OCI-LY3 (cell line): ENCODE results near the gene FBXO21.
A peak's percentile ranks its signal among the peaks of the same experiment; 100 is the strongest.

Experiments used
- H2AFZ ChIP-seq: fragments of 200-600, 300-600 bp; shearing (Covaris generic); 2 replicates; pipeline ENCODE4 v1.6.0; 2014; ENCODE audit warnings: antibody characterized with exemption, low read depth, low read length
- H3K27ac ChIP-seq: fragments of 200-600, 300-600 bp; sonication (generic); 2 replicates; pipeline ENCODE4 v1.5.1; 2014; ENCODE audit warnings: mild to moderate bottlenecking, low read length, moderate library complexity, mixed read lengths
- H3K27me3 ChIP-seq: fragments of 200-600, 300-600 bp; sonication (generic); 2 replicates; pipeline ENCODE4 v1.6.1; 2014; ENCODE audit warnings: low read depth, low read length, mixed read lengths
- H3K36me3 ChIP-seq: fragments of 200-600, 300-600 bp; sonication (generic); replicated peaks from 2 replicates; pipeline ENCODE3; 2014; ENCODE audit warnings: low read depth, low read length, mixed read lengths
- H3K4me1 ChIP-seq: fragments of 300-600, 200-600 bp; sonication (generic); 2 replicates; pipeline ENCODE4 v1.6.1; 2014; ENCODE audit warnings: low read length, mixed read lengths
- H3K4me2 ChIP-seq: fragments of 200-600, 300-600 bp; sonication (generic); 2 replicates; pipeline ENCODE4 v1.6.1; 2014; ENCODE audit warnings: low read length, mixed read lengths
- H3K4me3 ChIP-seq: fragments of 300-600, 200-600 bp; sonication (generic); 2 replicates; pipeline ENCODE4 v1.5.1; 2014; ENCODE audit warnings: antibody characterized with exemption, mild to moderate bottlenecking, low read length, moderate library complexity
- H3K79me2 ChIP-seq: fragments of 300-600, 200-600 bp; shearing (Covaris generic); 2 replicates; pipeline ENCODE4 v1.6.1; 2014; ENCODE audit warnings: mild to moderate bottlenecking, low read length, mixed read lengths
- H3K9ac ChIP-seq: fragments of 300-600, 200-600 bp; shearing (Covaris generic); 2 replicates; pipeline ENCODE4 v1.6.0; 2014; ENCODE audit warnings: mild to moderate bottlenecking, low read length, moderate library complexity
- H3K9me3 ChIP-seq: fragments of 200-600, 300-600 bp; shearing (Covaris generic); 2 replicates; pipeline ENCODE4 v1.6.1; 2014; ENCODE audit warnings: low read length, mixed read lengths; ENCODE audit not compliant: insufficient read depth
- H4K20me1 ChIP-seq: fragments of 200-600, 300-600 bp; sonication (generic); 2 replicates; pipeline ENCODE4 v1.6.1; 2016; ENCODE audit warnings: low read length, mixed read lengths; ENCODE audit not compliant: insufficient read depth
- CTCF ChIP-seq: fragments of 200-600, 300-600 bp; sonication (generic); IDR thresholded peaks from 2 replicates; pipeline ENCODE4 v1.5.1; 2014; ENCODE audit warnings: antibody characterized with exemption, low read length, low read depth
- EZH2phosphoT487 ChIP-seq: fragments of 200-600 bp; shearing (Covaris generic); IDR thresholded peaks from 2 replicates; pipeline ENCODE4 v1.6.1; 2018; ENCODE audit warnings: antibody characterized with exemption, mixed run types, low read depth

The FBXO21 gene

GRCh38 chr12:117102800-117103181 is 87.5 kb downstream of the FBXO21 start:
- peaks cover 5% of the 10 kb centered on the region for H3K36me3 ChIP-seq
- H3K27me3 ChIP-seq: no peaks in the 10 kb centered on the region
- H3K27ac ChIP-seq: no peak overlapping the region
- H3K9me3 ChIP-seq: no peaks in the 10 kb centered on the region
- peaks cover 5% of the 10 kb centered on the region; the same call in 1 of the 2 replicates for H4K20me1 ChIP-seq
- no peak overlapping the region for H3K4me2 ChIP-seq
- H3K4me3 ChIP-seq: no peak overlapping the region
- H3K79me2 ChIP-seq: peaks cover 14% of the 10 kb centered on the region
- TF ChIP-seq CTCF (no peak), EZH2phosphoT487 (no peak)
- peaks cover 26% of the 10 kb centered on the region for H3K4me1 ChIP-seq
- H2AFZ ChIP-seq: no peak overlapping the region
- no peak overlapping the region for H3K9ac ChIP-seq

- no peaks in the 10 kb centered on the region for H3K9me3 ChIP-seq
- peaks cover 7% of the 10 kb centered on the region for H3K36me3 ChIP-seq
- H3K4me2 ChIP-seq: no peak overlapping the region
- H3K27me3 ChIP-seq: no peaks in the 10 kb centered on the region
- peaks cover 32% of the 10 kb centered on the region for H3K4me1 ChIP-seq
- no peak overlapping the region for H3K4me3 ChIP-seq
- H4K20me1 ChIP-seq: peaks cover 11% of the 10 kb centered on the region
- H3K79me2 ChIP-seq: peaks cover 20% of the 10 kb centered on the region
- H3K27ac ChIP-seq: no peak overlapping the region
- no peak for TF ChIP-seq EZH2phosphoT487
- TF ChIP-seq CTCF: no peak
- H2AFZ ChIP-seq: no peak overlapping the region
- no peak overlapping the region for H3K9ac ChIP-seq
Observed at GRCh38 chr12:117101953-117102799, 88.1 kb downstream of the FBXO21 start.

- peak overlapping the region; percentile 91 for H3K4me2 ChIP-seq
Observed at GRCh38 chr12:117100851-117101673, 89.2 kb downstream of the FBXO21 start.

More at GRCh38 chr12:117100851-117101673, 89.2 kb downstream of the FBXO21 start:
- H3K27me3 ChIP-seq: no peaks in the 10 kb centered on the region
- no peak overlapping the region for H2AFZ ChIP-seq
- H3K4me1 ChIP-seq: peaks cover 36% of the 10 kb centered on the region
- H3K9me3 ChIP-seq: no peaks in the 10 kb centered on the region
- H3K9ac ChIP-seq: no peak overlapping the region
- H3K79me2 ChIP-seq: peaks cover 32% of the 10 kb centered on the region
- H3K4me3 ChIP-seq: no peak overlapping the region
- H3K36me3 ChIP-seq: peaks cover 16% of the 10 kb centered on the region
- peak; percentile 27; the same call in 1 of the 2 replicates for TF ChIP-seq CTCF
- TF ChIP-seq EZH2phosphoT487: no peak
- peaks cover 22% of the 10 kb centered on the region for H4K20me1 ChIP-seq
- H3K27ac ChIP-seq: no peak overlapping the region
